Measurements from ENCODE around the gene BLMH.

Gene BLMH

DNA sequence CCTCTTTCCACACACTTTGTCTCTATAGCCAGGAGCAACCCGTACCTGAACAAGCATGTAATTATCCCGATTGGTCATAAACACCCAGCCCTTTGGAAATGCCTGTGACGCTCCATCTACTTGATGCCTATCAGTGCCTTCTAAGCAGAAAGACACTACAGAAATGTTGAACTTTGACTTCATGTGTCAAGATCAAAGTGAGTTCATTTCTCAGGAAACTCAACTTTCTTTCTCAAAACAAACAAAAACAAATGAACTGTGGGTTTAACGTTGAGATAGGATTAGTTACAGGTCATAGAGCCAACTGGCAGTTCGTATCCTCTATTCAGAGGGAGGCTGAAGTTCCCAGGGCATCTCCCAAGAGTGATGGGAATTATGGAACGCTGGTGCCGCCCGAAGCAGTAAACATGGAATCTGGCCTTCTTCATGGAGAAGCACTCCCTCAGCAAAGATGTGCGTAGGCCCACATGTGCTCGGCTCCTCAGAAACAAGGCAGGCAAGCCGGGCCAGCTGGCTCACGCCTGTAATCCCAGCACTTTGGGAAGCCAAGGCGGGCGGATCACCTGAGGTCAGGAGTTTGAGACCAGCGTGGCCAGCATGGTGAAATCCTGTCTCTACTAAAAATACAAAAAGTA lies 65.7 kb downstream of the BLMH start:
- Mint-ChIP-seq H3K36me3 (no peaks in the 10 kb centered on the region), H3K4me1 (no peaks in the 10 kb centered on the region), H3K27me3 (peaks cover 52% of the 10 kb centered on the region), H3K4me3 (no peak overlapping the region), H3K27ac (no peak overlapping the region), H3K9me3 (no peaks in the 10 kb centered on the region)
- no peak for DNase-seq
- CTCF ChIA-PET: no interaction called here

DNA sequence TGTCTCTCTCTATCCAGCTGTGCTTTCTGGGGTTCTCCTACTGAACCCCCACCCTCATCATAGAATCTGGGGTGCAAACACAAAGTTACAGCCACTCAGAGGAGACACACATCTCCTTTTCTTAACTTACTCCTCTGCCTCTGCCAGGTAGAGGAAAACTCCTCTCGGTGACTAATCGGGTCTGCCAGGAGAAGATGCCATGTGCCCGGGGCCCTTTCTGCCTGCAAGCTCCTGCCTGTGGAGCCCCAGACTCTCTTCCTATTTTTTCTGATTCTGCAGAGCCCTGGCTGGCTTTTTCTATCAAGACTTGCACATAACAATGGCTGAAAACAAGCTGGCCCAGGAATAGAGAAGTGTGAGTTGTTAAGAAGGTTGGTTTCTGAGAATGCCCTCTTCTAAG lies 66.6 kb downstream of the BLMH start:
- Mint-ChIP-seq H3K27me3 (peaks cover 52% of the 10 kb centered on the region), H3K9me3 (no peaks in the 10 kb centered on the region), H3K27ac (no peak overlapping the region), H3K4me1 (no peaks in the 10 kb centered on the region), H3K36me3 (no peaks in the 10 kb centered on the region), H3K4me3 (no peak overlapping the region)
- no peak for DNase-seq
- CTCF ChIA-PET: no interaction called here

DNA sequence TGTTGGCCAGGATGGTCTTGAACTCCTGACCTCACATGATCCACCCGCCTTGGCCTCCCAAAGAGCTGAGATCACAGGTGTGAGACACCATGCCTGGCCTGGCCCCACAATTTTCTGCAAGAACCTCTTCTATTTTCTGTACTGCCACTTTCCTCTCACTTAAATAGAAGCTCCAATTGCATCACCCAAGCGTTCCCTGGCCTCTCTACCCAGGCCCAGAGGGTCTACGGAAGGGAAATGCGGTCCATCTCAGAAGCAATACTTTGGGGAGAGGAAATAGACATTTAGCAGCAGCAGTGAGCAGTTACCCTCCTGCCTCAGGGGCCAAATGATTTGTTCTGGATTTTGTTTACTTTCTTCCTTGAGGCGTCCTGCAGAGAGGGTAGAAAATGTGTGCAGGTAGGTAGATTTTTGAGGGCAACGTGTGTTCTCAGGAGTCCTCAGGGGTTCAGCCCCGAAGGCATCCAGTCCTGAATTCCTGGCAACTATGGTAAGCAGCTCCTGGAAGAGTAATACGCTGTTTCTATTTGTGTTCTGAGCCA lies 67.3 kb downstream of the BLMH start:
- Mint-ChIP-seq H3K4me3 (no peak overlapping the region), H3K9me3 (no peaks in the 10 kb centered on the region), H3K27me3 (peaks cover 52% of the 10 kb centered on the region), H3K4me1 (no peaks in the 10 kb centered on the region), H3K27ac (no peak overlapping the region), H3K36me3 (no peaks in the 10 kb centered on the region)
- CTCF ChIA-PET: no interaction called here
- no peak for DNase-seq

DNA sequence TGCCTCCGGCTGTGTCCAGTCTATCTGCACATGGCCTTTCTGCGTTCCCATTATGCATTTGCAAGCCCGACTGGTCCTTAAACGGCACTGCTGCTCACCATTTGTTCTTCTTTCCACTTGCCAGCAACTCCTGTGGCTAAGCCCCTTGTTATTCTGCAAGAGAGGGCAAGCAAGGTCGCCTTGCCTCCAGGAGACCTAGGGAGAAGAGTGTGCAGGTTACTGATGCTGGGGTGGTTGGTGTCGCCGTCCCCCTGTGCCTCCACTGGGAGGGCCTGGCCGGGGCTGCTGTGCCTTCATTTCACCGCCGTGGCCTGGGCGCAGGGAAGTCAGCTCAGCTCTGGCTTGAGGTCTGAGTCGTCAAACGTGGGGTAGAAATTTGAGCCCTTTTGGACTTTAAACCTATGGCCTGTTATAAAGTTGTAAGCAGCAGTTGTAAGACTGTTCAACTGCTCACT lies 69.0 kb downstream of the BLMH start:
- Mint-ChIP-seq H3K9me3 (no peaks in the 10 kb centered on the region), H3K27ac (no peak overlapping the region), H3K36me3 (no peaks in the 10 kb centered on the region), H3K4me3 (no peak overlapping the region), H3K4me1 (no peaks in the 10 kb centered on the region), H3K27me3 (peaks cover 40% of the 10 kb centered on the region)
- no peak for DNase-seq
- CTCF ChIA-PET: no interaction called here

DNA sequence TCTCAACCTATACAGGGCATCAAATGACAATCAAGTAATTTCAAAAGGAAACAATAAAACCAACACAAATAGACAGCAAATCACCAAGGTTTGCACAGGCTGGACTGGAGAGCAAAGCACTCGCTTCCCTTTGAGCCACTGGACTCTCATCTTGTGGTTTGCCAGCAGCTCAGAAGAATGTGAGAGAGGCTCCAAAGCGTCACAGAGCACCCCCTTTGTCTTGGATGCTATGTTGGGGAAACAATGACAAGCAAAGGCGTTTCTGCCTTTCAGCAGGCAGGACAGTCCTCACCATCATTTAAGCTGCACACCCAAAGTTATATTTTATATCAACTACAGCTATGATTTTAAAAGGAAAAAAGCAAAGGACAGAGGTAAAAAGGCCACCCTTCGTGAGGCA lies 69.5 kb downstream of the BLMH start:
- no peaks in the 10 kb centered on the region for H3K4me1 Mint-ChIP-seq
- H3K27me3 Mint-ChIP-seq: peaks cover 40% of the 10 kb centered on the region
- no peak for DNase-seq
- H3K4me3 Mint-ChIP-seq: no peak overlapping the region
- CTCF ChIA-PET: no interaction called here
- H3K9me3 Mint-ChIP-seq: no peaks in the 10 kb centered on the region
- no peaks in the 10 kb centered on the region for H3K36me3 Mint-ChIP-seq
- no peak overlapping the region for H3K27ac Mint-ChIP-seq

DNA sequence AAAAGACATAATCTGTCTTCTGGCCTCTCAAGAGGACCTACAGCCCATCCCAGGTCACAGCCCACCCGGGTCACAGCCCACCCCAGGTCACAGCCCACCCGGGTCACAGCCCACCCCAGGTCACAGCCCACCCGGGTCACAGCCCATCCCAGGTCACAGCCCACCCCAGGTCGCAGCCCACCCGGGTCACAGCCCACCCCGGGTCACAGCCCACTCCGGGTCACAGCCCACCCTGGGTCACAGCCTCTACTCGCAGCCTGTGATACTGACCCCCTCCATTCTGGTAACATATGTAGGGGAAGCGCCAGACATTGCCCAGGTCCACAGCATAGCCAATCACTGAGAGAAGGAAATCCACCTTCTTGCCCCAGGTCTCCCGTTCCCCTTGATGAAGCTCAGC lies 70.4 kb downstream of the BLMH start:
- Mint-ChIP-seq H3K27me3 (peaks cover 41% of the 10 kb centered on the region), H3K9me3 (no peaks in the 10 kb centered on the region), H3K4me3 (no peak overlapping the region), H3K4me1 (no peaks in the 10 kb centered on the region), H3K27ac (no peak overlapping the region), H3K36me3 (no peaks in the 10 kb centered on the region)
- no peak for DNase-seq
- CTCF ChIA-PET: interaction anchor here (0.7 kb wide), 1 partner anchor 19 kb away, joined by 3 read pairs; no protein-coding TSS in a partner anchor

DNA sequence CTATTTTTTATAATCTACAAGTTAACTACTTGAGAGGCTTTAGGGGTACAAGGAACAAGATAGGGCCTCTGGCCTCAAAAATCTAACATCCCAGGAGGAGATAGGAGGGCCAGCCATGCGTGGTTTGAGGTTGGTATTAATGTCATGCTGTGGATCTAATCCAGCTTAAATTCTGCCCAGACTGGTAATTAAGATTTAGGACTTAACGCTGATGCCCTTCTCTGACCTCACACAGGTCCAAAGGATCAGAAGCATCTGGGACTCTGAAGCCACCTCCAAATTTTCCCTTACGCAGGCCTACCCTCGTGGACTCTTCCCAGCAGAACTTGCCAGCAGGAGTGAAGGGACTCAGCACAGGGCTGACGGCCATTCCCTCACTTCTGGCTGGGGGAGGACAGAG lies 71.3 kb downstream of the BLMH start:
- DNase-seq: no peak
- H3K36me3 Mint-ChIP-seq: no peaks in the 10 kb centered on the region
- no peaks in the 10 kb centered on the region for H3K4me1 Mint-ChIP-seq
- CTCF ChIA-PET: no interaction called here
- peaks cover 32% of the 10 kb centered on the region for H3K27me3 Mint-ChIP-seq
- no peak overlapping the region for H3K4me3 Mint-ChIP-seq
- H3K27ac Mint-ChIP-seq: no peak overlapping the region
- H3K9me3 Mint-ChIP-seq: no peaks in the 10 kb centered on the region

DNA sequence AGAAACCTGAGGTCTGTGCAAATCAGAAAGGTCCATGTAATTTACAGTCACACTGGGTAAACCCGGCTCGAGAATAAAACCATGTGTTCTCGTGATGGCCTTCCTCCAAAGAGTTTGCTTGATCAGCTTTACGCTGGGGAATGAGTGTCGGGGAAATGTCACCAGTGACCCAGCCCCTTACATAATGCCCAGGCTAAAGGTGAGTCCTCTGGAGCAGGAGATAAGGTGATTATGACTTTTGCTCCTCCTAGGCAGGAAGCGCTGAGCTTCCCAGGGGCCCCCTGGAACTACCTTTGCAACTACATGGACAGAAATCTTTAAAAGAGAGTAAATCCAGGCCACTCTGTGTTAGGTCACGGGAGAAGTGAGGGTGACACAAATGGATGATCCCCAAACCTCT lies 71.9 kb downstream of the BLMH start:
- no peaks in the 10 kb centered on the region for H3K9me3 Mint-ChIP-seq
- DNase-seq: no peak
- no peaks in the 10 kb centered on the region for H3K4me1 Mint-ChIP-seq
- CTCF ChIA-PET: no interaction called here
- no peak overlapping the region for H3K27ac Mint-ChIP-seq
- H3K27me3 Mint-ChIP-seq: peaks cover 28% of the 10 kb centered on the region
- no peak overlapping the region for H3K4me3 Mint-ChIP-seq
- no peaks in the 10 kb centered on the region for H3K36me3 Mint-ChIP-seq

DNA sequence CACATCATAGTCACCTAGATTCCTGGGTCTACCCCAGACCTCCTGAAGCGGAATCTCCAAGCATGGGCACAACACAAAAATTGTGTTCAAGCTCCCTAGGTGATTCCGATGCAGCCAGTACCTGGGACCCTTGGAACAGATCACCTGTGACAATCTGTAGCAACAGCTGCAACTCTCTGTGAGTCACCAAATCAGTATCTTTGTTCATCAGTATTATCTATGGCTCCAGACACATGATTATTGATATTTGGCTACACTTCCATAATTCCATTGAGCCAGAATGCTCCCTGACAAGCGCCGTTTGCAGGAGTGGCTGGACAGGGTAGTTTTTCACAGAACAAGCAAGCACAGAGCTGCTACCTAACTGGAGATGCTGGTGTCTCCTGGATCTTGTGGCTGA lies 72.4 kb downstream of the BLMH start:
- DNase-seq: no peak
- Mint-ChIP-seq H3K4me1 (no peaks in the 10 kb centered on the region), H3K27ac (no peak overlapping the region), H3K9me3 (no peaks in the 10 kb centered on the region), H3K27me3 (peaks cover 25% of the 10 kb centered on the region), H3K4me3 (no peak overlapping the region), H3K36me3 (no peaks in the 10 kb centered on the region)
- CTCF ChIA-PET: no interaction called here

DNA sequence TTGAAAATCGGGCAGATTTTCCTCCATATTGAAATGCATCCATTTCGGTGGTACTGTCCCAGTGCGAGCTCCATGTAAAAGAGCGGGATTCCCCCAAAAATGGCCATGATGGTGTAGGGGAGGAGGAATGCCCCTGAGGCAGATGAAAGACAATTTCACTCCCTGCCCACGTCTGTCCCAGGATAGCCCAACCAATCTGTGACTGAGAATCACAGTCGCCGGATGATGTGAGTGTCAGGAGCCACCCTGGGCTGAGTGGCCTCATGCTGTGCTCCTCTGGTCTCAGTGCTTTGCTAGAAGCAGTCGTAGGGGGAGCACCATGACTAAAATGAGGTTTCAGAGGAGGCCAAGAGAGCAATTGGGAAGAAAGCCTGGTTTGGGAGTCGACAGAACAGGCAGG lies 72.9 kb downstream of the BLMH start:
- Mint-ChIP-seq H3K4me1 (no peaks in the 10 kb centered on the region), H3K27me3 (peaks cover 22% of the 10 kb centered on the region), H3K9me3 (no peaks in the 10 kb centered on the region), H3K36me3 (no peaks in the 10 kb centered on the region), H3K27ac (no peak overlapping the region), H3K4me3 (no peak overlapping the region)
- no peak for DNase-seq
- CTCF ChIA-PET: no interaction called here

DNA sequence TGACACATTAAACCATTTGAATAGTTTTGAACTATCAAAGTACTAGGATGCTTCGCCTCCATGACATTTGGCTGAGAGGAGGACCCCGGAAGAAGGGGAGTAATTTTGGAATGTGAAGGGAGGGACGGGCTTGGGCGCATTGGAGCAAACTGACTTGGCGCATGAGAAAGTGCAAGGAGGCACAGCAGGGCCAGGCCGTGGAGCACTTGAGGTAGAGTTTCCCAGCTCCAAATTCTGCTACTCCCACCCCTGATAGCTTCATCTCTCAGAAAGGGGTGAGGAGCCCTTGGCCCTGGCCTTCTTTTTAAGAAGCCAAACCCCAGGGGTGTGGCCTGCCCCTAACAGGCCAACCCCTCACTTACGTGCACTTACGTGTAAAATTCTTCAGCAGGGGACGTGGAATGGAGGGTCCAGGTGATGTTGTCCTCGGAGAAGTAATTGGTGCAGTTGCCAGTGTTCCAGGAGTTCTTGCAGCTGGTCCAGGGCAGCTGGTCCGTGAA lies 73.9 kb downstream of the BLMH start:
- Mint-ChIP-seq H3K4me3 (no peak overlapping the region), H3K36me3 (no peaks in the 10 kb centered on the region), H3K27ac (no peak overlapping the region), H3K4me1 (no peaks in the 10 kb centered on the region), H3K27me3 (peaks cover 25% of the 10 kb centered on the region), H3K9me3 (no peaks in the 10 kb centered on the region)
- no peak for DNase-seq
- CTCF ChIA-PET: no interaction called here

DNA sequence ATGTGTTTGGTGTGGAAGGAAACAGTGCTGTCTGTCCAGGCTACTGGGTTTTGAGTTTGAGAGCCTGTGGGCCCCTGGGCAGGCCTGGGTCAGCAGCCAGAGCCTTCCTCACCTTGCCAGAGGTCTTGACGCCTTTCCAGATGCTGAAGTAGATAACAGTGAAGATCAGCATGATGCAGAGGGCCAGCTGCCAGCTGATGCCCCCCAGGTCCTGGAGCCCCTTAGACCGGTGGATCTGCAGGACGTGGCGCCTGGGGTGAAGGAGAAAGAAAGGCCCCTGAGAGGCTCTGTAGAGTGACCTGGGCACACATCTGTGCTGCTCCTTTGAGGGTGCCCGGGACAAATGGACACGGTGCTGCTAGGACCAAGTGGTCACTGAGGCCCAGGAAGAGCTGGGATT lies 74.7 kb downstream of the BLMH start:
- Mint-ChIP-seq H3K27me3 (peaks cover 29% of the 10 kb centered on the region), H3K9me3 (no peaks in the 10 kb centered on the region), H3K4me3 (no peak overlapping the region), H3K36me3 (no peaks in the 10 kb centered on the region), H3K27ac (no peak overlapping the region), H3K4me1 (no peaks in the 10 kb centered on the region)
- CTCF ChIA-PET: no interaction called here
- DNase-seq: no peak

DNA sequence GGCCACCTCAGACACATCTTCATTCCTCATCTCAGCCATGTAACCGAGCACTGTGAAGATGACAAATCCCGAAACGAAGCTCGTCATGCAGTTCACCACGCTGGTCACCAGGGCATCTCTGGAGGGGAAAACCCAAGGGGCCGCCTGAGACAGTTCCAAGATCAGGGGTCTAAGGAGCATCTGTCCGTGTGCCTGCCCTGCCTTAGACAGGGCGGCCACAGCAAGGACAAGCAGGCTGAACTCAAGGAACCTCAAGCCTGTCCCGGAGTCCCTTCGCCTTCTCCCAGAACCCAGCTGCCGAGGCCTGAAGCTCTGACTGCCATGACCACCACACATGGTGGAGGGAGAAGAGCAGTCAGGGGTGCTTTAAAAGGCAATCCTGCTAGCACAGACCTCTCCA lies 79.0 kb downstream of the BLMH start:
- Mint-ChIP-seq H3K36me3 (no peaks in the 10 kb centered on the region), H3K4me3 (no peak overlapping the region), H3K9me3 (no peaks in the 10 kb centered on the region), H3K27ac (no peak overlapping the region), H3K4me1 (peaks cover 5% of the 10 kb centered on the region), H3K27me3 (peaks cover 41% of the 10 kb centered on the region)
- CTCF ChIA-PET: no interaction called here
- DNase-seq: no peak

DNA sequence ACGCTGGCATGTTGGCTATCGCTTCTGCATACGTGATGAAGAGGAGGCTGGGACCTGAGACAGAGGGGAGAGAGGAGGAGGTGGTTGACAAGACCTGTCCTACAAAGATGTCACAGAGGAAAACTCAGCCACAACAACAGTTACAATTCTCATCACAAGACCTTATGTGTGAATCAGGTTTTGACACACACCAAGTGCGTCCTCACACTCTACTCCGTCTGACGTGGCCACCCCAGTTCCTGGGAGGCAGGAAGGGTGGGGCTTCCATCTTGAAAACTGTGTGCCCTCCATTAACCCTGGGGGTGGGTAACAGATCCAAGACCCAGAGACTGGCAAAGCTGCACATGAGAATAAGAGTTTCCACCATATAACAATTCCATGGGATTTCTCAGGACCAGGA lies 80.4 kb downstream of the BLMH start:
- H3K27me3 Mint-ChIP-seq: peaks cover 43% of the 10 kb centered on the region
- no peak overlapping the region for H3K27ac Mint-ChIP-seq
- CTCF ChIA-PET: no interaction called here
- H3K9me3 Mint-ChIP-seq: no peaks in the 10 kb centered on the region
- H3K4me1 Mint-ChIP-seq: peaks cover 5% of the 10 kb centered on the region
- no peaks in the 10 kb centered on the region for H3K36me3 Mint-ChIP-seq
- DNase-seq: no peak
- no peak overlapping the region for H3K4me3 Mint-ChIP-seq

DNA sequence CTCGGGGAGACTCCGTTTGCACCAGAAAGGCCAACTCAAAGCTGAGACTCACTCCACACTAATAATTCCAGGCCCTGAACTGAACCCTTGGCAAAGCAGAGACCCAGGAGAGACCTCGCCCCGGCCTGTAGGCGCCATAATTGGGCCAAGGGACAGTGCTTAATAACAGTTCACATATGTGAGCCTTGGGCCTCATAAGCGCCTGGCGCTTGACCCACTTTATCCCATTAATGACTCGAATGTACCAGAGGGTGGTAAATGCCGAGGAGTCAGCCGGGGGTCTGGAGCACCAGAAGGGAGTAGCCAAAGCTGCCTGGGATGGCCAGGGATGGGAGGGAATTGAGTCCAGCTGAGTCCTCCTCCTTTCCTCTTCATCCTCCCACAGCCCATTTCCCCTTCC lies 80.8 kb downstream of the BLMH start:
- Mint-ChIP-seq H3K4me1 (peaks cover 5% of the 10 kb centered on the region), H3K36me3 (no peaks in the 10 kb centered on the region), H3K27me3 (peaks cover 47% of the 10 kb centered on the region), H3K27ac (no peak overlapping the region), H3K4me3 (no peak overlapping the region), H3K9me3 (no peaks in the 10 kb centered on the region)
- CTCF ChIA-PET: no interaction called here
- no peak for DNase-seq

DNA sequence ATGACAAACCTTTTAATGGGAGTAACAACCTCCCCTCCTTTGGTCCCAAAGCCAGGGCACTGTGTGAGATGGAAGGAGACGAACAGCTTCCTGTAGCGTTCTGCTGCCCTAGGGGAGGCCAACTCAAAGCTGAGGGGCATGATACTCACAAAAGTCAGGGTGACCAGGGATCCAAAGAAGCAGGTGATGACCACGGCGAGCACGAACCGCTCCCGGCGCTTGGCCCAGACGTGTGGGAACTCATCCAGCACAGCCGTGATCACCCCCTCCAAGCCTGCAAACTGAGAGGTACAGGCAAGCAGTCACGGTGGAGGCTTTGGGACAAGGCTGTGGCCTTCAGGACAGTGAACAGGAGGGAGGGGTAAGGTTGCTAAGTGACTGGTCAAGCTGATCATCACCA lies 81.4 kb downstream of the BLMH start:
- no peak overlapping the region for H3K27ac Mint-ChIP-seq
- H3K9me3 Mint-ChIP-seq: no peaks in the 10 kb centered on the region

More for the DNA sequence above, 81.4 kb downstream of the BLMH start:
- CTCF ChIA-PET: no interaction called here
- Mint-ChIP-seq H3K27me3 (peaks cover 52% of the 10 kb centered on the region), H3K4me1 (peaks cover 5% of the 10 kb centered on the region), H3K4me3 (no peak overlapping the region), H3K36me3 (no peaks in the 10 kb centered on the region)
- no peak for DNase-seq

Measured in activated naive CD4-positive, alpha-beta T cell treated with anti-CD3 and anti-CD28 coated beads, Interleukin-2, amount 10 ng/mL, durations not matched to agents 7 days and 5 days (primary cell).